Transverse colon (tissue), 4 donors: ENCODE measurements around the gene ELFN1.

Experiments used
- EP300 ChIP-seq: sonication (generic); formaldehyde crosslinking; IDR thresholded peaks from one replicate; pipeline ENCODE4 v1.6.1; 2017; ENCODE audit warnings: antibody characterized with exemption, low read depth
- POLR2A ChIP-seq: fragments of 450-650 bp; IDR thresholded peaks from one replicate; pipeline ENCODE4 v1.6.1; 2016; ENCODE audit warnings: antibody characterized with exemption, mild to moderate bottlenecking, moderate library complexity
- POLR2AphosphoS5 ChIP-seq, 3 donors: sonication (generic); formaldehyde crosslinking; IDR thresholded peaks; one replicate each; pipeline ENCODE4 v1.6.1; 2016; ENCODE audit warnings: antibody characterized with exemption in 3 of 3
- TF ChIP-seq, protein P1 (sequence below), 5 experiments: fragments of 200-600 bp in 3 of 5; fragments of 450-650 bp in 2 of 5; sonication (generic) in 3 of 5; IDR thresholded peaks; 1 replicate in 2 of 5; 2 replicates in 3 of 5; pipeline ENCODE4 v1.5.1; 2016 to 2017; ENCODE audit warnings: antibody characterized with exemption in 5 of 5, inconsistent platforms in 3 of 5, mild to moderate bottlenecking in 2 of 5, moderate library complexity in 1 of 5

DNA sequence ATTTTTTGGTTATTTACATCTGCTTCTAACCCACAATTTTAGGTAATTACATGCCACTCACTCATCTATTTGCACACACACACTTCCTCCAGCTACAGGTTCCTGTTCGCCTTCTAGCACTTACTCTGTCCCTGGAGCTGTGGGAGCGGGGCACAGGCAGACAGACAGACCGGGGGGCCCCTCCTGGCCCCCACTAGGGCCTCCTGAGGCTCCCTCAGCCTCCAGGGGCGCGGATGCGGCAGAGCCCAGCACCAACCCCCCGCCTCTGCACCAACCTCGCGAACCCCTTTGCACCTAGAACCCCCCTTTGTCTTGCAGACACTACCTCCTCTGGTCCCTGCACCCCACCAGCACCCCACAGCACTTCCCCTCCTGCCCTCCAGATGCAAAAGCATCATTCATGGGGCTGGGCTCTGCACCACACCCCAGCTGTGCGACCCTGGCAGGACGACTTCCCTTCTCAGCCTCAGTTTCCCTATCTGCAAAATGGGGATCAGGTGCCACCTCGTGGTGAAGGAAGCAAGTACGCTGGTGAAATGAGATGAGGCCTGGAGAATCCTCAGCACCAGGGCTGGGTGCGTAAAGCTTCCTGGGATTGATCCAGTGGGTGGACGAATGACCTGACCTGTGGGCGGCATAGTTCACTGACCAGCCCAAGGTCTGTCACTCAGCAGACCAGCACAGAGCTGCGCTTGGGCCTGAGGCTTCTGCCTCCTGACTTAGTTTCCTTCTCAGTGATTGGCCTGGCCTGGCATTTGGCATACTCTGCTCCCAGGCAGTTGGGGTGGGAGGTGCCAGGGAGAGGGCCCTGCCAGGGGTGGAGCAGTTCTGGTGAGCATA lies 37.9 kb downstream of the ELFN1 start:
- TF ChIP-seq, protein P1, sequence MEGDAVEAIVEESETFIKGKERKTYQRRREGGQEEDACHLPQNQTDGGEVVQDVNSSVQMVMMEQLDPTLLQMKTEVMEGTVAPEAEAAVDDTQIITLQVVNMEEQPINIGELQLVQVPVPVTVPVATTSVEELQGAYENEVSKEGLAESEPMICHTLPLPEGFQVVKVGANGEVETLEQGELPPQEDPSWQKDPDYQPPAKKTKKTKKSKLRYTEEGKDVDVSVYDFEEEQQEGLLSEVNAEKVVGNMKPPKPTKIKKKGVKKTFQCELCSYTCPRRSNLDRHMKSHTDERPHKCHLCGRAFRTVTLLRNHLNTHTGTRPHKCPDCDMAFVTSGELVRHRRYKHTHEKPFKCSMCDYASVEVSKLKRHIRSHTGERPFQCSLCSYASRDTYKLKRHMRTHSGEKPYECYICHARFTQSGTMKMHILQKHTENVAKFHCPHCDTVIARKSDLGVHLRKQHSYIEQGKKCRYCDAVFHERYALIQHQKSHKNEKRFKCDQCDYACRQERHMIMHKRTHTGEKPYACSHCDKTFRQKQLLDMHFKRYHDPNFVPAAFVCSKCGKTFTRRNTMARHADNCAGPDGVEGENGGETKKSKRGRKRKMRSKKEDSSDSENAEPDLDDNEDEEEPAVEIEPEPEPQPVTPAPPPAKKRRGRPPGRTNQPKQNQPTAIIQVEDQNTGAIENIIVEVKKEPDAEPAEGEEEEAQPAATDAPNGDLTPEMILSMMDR (IDR thresholded peaks at IDR 0.05), result no peak
- no peak for TF ChIP-seq POLR2A
- no peak for TF ChIP-seq POLR2AphosphoS5 (IDR thresholded peaks at IDR 0.05)
- no peak for TF ChIP-seq EP300
